GM04503 (cell line): ENCODE data around the gene EXOC7.
"Not testable (repeated sequence)": the region's sequence is repeated elsewhere in the genome, so short reads cannot be mapped to it uniquely, and the experiment has no call there.

Experiments
- DNase-seq: peaks from one replicate; pipeline ENCODE4 v3.0.0-alpha.2; 2012; ENCODE audit warnings: low read depth

The EXOC7 gene

GRCh38 chr17:76086384-76086783, 17.2 kb downstream of the EXOC7 start:
- no peak for DNase-seq

- DNase-seq: no peak
Measured at GRCh38 chr17:76085731-76086366, 17.7 kb downstream of the EXOC7 start.

DNA sequence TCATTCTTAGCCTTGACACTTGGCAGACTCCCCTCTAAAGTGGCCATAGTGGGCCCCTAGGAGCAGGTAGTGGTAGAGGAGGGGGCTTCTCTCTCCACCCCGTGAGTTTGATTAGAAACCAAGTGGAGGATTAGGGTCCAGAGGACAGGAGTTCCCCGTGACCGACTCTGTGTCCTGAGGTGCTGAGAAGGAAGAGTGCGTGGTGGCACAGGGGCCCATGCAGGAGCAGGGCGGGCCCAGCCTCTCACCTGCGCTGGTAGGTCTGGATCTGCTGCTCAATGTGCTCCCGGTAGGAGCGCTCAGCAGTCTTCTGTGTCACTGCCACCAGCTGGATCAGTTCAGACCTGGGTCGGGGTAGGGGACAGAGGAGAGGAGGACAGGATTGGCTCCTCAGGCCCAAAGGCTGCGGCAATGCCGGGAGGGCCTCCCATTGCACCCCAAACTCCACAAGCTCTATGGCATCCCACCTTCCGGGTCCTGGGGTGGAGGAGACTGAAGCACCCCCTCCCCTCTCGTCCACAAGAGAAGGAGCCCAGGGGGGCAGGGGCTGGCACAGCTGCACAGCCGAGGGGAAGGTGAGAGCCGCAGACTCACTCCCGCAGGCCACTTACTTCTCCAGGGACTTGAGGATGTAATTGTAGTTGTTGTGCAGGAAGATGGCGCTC, 18.4 kb downstream of the EXOC7 start:
- DNase-seq: no peak

DNA sequence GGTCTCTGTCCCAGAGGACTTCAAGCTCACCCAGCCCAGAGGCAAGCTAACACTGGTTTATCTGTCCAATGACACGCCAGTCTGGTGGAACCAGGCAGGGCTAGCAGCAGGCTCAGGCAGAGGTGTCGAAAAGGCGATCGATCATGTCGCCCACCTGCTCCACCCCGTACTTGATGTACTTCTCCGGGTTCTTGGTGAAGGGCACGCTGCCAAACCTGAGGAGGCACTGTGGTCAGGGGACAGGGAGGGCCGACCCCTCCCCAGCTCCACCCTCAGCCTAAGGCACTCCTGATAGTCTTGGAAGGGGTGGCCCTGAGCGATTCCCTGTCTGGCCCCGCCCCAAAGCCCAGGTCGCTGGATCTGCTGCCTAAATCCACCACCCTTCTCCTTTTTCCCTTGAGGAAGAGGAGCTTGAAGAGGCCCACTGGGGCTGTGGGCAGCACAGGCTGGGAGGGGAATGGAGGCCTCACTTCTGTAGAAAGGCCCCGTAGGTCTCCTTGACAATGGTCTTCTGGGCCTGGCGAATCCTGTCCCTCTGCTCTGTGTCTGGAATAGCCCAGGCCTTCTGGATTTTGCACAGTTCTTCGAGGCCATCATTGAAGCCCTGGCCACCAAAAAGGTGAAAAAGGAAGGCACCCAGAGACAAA, 19.9 kb downstream of the EXOC7 start:
- no peak for DNase-seq

- DNase-seq: no peak
Measured at GRCh38 chr17:76082326-76083251, 21.0 kb downstream of the EXOC7 start.

- no peak for DNase-seq
Measured at GRCh38 chr17:76081295-76082210, 22.0 kb downstream of the EXOC7 start.

DNA sequence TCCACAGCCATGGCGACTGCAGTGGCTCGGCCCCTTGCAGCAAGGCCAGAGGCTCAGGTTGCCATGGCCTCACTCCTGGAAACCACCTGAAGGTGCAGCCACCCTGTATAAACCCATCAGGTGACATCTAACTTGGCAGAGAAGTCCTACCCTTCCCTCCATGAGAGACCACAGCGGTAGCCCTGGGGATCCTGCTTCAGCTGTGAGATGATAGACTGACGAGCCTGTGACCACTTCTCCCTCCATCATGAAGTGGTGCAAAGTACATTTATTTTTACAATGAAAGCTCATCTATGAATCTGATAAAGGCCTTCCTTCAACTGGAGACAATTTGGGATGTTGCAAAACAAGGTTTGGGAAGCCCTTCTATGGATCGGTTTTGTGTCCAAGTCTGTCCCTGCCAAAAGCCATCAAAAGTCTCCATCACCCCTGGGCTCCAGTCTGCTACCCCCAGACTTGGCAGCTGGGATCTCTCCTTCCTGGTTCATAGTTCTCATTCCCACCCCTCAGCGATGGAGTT, 22.8 kb downstream of the EXOC7 start:
- no peak for DNase-seq

GRCh38 chr17:76079956-76080767, 23.4 kb downstream of the EXOC7 start:
- no peak for DNase-seq

DNA sequence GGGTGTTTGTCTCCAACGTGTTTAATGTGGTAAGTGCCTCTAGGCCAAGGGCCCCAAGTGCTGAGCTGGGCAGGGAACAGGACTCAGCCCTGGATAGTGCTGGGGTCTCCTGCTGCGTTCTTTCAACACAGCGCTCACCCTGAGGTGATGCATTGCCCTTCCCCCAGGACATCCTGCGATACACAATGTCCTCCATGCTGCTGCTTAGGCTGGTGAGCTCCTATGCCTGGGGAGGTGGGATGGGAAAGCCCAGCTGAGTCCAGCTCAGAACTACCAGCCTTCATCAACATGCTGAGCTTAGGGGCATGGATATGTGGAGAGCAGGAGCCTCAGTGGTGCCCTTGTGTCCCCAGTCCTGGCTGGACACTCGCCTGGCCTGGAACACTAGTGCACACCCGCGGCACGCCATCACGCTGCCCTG, 24.0 kb downstream of the EXOC7 start:
- DNase-seq: no peak

DNA sequence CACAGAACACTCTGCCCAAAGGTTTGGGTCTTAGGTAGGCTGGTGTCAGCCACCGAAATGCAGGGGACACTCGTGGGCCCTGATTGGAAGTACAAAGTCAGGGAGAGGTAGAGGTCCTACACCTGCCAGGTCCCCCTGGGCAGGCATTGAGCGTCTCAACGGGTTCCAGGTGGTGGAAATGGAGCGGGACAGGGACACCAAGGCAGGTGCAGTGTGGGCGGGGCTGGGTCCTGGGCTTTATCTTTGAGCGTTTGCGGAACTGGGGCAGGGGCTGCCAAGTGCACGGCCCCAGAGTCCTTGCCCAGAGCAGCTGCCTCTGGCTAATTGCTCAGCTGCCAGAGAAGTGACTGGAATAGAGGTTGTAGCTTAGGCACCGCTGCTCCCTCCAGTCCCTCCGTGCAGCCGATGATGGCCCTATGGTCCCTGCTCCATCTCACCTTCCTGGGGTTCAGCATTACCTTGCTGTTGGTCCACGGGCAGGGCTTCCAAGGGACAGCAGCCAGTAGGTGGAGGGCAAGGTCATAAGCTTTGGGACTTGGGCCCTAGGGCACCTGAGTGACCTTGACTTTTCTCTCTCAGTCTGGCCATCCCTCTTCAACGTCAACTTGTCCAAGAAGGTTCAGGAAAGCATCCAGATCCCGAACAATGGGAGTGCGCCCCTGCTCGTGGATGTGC, 24.6 kb downstream of the EXOC7 start, which contains the start of gene ZACN:
TSS of gene ZACN (plus strand) at position 323 of the 675 bp plus-strand sequence. CDS start at position 406, 83 bp downstream.
- DNase-seq: no peak

DNA sequence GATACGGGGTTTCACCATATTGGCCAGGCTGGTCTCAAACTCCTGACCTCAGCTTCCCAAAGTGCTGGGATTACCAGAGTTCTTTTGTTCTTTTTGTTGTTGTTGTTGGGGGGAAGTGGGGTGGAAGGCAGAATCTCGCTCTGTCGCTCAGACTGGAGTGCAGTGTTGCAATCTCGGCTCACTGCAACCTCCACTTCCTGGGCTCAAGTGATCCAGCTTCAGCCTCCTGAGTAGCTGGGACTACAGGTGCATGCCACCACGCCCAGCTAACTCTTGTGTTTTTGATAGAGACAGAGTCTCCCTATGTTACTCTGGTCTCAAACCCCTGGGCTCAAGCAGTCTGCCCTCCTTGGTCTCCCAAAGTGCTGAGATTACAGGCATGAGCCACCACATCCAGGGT, 25.2 kb downstream of the EXOC7 start:
- DNase-seq: not testable (repeated sequence)

- no peak for DNase-seq
Measured at GRCh38 chr17:76077584-76078110, 25.9 kb downstream of the EXOC7 start.

GRCh38 chr17:76076765-76077583, 26.6 kb downstream of the EXOC7 start:
- no peak for DNase-seq

DNA sequence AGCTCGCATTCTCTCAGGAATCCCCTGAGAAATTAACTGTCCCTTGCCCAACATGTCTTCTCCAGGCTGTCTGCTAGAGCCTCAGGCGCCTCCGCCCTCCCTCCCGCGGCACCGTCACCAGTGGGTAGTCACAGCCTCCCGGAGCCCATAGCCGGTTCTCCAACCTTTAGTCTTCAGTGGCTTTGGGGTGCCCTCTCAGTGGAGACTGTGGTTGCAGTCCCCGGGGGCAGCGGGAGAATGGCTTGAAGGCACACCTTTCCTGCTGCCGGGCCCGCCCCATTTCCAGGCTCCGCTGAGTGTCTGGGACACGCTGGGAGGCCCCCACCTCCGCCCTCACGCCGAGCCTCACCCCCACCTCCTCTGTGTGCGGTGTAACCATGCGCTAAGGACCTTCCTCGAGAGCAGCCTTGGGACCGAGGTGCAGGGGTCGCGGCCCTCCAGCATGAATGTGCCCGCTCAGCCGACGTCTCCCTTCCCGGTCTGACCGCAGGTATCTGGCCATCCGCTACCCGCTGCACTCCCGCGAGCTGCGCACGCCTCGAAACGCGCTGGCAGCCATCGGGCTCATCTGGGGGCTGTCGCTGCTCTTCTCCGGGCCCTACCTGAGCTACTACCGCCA, 27.3 kb downstream of the EXOC7 start:
- no peak for DNase-seq

DNA sequence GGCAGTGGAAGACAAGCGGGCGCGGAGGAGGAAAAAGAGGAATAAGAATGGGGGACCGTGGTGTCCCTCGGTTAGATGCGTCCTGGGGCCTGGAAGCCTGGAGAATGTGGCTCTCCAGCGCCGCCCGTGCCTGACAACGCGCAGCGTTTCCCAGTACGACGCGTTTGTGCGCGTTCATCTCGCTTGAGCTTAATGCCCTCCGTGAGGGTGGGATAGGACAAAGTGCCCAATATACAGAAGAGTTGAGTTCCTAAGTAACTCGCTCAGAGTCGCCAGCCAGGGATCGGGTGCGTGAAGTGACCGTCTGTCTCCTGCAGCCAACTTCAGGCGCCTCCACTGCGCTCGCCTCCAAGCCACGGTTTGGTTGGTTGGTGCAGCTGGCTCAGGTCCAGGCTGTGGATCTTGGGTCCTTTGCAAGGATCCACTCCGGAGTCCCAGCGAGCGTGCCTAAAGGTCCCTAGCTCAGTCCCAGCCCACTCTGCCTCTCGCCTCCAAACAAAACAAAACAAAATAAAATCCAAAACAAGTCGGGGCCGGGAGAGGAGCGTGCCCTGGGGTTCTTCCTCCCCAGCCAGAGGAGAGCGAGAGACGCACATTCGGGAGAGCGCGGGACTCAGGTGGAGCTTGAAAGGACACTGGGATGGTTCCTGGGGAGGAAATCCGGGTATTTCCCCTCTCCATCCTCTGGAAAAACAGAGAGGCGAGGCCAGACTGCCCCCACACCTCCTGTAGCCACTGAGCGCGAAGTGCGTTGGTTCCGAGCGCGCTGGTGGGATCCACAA, 28.0 kb downstream of the EXOC7 start:
- no peak for DNase-seq

DNA sequence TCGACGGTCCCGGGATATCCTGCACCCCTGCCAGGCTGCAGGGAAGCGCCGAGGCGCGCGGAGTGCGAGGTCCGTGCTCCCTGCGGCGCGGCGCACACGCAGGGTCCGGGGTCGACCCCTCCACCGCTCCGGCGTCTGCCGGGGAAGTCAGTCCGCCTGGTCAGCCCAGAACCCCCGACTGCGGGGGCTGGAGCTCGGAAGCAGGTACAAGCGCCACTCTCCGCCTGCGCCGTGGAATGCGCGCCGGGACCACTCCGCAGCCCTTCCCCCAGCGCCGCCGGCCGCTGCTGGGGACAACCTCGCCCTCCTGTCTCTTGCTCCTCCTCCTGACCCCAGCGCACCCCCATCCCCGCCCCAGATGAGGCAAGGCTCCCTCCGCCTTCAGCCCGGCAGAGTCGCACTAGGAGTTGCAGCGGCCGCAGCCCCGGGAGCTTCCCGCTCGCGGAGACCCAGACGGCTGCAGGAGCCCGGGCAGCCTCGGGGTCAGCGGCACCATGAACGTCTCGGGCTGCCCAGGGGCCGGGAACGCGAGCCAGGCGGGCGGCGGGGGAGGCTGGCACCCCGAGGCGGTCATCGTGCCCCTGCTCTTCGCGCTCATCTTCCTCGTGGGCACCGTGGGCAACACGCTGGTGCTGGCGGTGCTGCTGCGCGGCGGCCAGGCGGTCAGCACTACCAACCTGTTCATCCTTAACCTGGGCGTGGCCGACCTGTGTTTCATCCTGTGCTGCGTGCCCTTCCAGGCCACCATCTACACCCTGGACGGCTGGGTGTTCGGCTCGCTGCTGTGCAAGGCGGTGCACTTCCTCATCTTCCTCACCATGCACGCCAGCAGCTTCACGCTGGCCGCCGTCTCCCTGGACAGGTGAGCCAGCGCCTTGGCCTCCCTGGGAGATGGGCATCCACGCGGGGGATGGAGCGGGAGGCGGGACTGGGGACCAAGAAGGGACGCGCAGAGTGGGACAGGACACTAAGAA, 28.9 kb downstream of the EXOC7 start, which contains the start of gene GALR2:
TSS of gene GALR2 (plus strand) at position 392 of the 974 bp plus-strand sequence. CDS start at position 495, 103 bp downstream.
- DNase-seq: no peak
